GM12878 (cell line): ENCODE measurements around the gene MFAP3L. TPM values are rescaled to one million over a fixed set of nuclear protein-coding genes. Genes with fewer than 3 reads are reported as not detected.

Source experiments
- ATAC-seq: fragments of 200-7000 bp; cut with Tn5 transposase; 3 replicates; pipeline ENCODE4 v1.9.1; 2020; ENCODE audit warnings: mild to moderate bottlenecking, moderate library complexity
- BruUV-seq: library from RNA; stranded (reverse); fragments of 400-500 nt; replicated peaks from 2 replicates; lab custom pipeline; 2021; lab: Mats Ljungman, UMichigan
- CTCF ChIA-PET: fragments of 300-600 bp; sonication (Branson Sonifier 250); formaldehyde crosslinking; extraction: SDS; loops from one replicate; lab custom pipeline; 2021; ENCODE audit warnings: inconsistent platforms; lab: Yijun Ruan, JAX
- POLR2A ChIA-PET: fragments of 350-600 bp; formaldehyde crosslinking; extraction: SDS; loops from one replicate; lab custom pipeline; 2021; ENCODE audit warnings: inconsistent platforms; lab: Charles Lee
- RAD21 ChIA-PET: fragments of 300-600 bp; sonication (Branson Sonifier 250); formaldehyde crosslinking; loops from one replicate; lab custom pipeline; 2023; ENCODE audit warnings: antibody characterized with exemption; ENCODE audit not compliant: unreplicated experiment; lab: Charles Lee
- SMC1A ChIA-PET: fragments of 300-600 bp; sonication (Branson Sonifier 250); formaldehyde crosslinking; loops from one replicate; lab custom pipeline; 2023; ENCODE audit not compliant: unreplicated experiment, uncharacterized antibody; lab: Charles Lee
- DNase-seq: peaks from one replicate; pipeline ENCODE4 v3.0.0-alpha.2; 2011; ENCODE audit warnings: low read depth, low spot score
- FAIRE-seq: peaks from 3 replicates; lab custom pipeline; 2011; peaks lifted over from hg19 to GRCh38; lab: Jason Lieb, UNC
- H2AFZ ChIP-seq: 2 replicates; pipeline ENCODE4 v1.6.0; 2011; ENCODE audit warnings: low read depth, low read length, control low read depth; ENCODE audit not compliant: control insufficient read depth
- H3K27ac ChIP-seq: 2 replicates; pipeline ENCODE4 v1.5.1; 2011; ENCODE audit warnings: control low read depth; ENCODE audit not compliant: control insufficient read depth, insufficient read depth
- H3K27me3 ChIP-seq, 2 experiments: replicated peaks in 1 of 2; 2 replicates each; pipeline versions ENCODE4 v1.6.0 to v1.6.1; 2011; ENCODE audit warnings: low read length in 1 of 2; ENCODE audit not compliant: control insufficient read depth in 2 of 2, insufficient read depth in 2 of 2
- H3K36me3 ChIP-seq, 2 experiments: 2 replicates each; pipeline ENCODE4 v1.5.1; 2011; ENCODE audit warnings: low read length in 1 of 2; ENCODE audit not compliant: control insufficient read depth in 2 of 2, insufficient read depth in 2 of 2
- H3K4me1 ChIP-seq: 2 replicates; pipeline ENCODE4 v1.6.1; 2011; ENCODE audit warnings: mild to moderate bottlenecking, low read length, moderate library complexity, mixed read lengths; ENCODE audit not compliant: control insufficient read depth, insufficient read depth
- H3K4me2 ChIP-seq: 2 replicates; pipeline ENCODE4 v1.6.0; 2011; ENCODE audit warnings: control low read depth; ENCODE audit not compliant: control insufficient read depth, insufficient read depth
- H3K4me3 ChIP-seq: fragments of 200-600 bp; sonication (generic); 2 replicates; pipeline ENCODE4 v1.5.1; 2016
- H3K79me2 ChIP-seq: 2 replicates; pipeline ENCODE4 v1.6.0; 2011; ENCODE audit warnings: low read length; ENCODE audit not compliant: control insufficient read depth, insufficient read depth
- H3K9ac ChIP-seq: 2 replicates; pipeline ENCODE4 v1.8.0; 2011; ENCODE audit warnings: low read length, control low read depth, mixed read lengths; ENCODE audit not compliant: control insufficient read depth, insufficient read depth
- H3K9me3 ChIP-seq: replicated peaks from 3 replicates; pipeline ENCODE4 v1.5.1; 2011; ENCODE audit warnings: mild to moderate bottlenecking, low read length; ENCODE audit not compliant: control insufficient read depth, insufficient read depth
- H4K20me1 ChIP-seq: 2 replicates; pipeline ENCODE4 v1.6.0; 2011; ENCODE audit not compliant: control insufficient read depth, insufficient read depth
- HDAC2 ChIP-seq: fragments of 200-600 bp; sonication (generic); IDR thresholded peaks from 2 replicates; pipeline ENCODE4 v1.6.1; 2017
- NFYB ChIP-seq: IDR thresholded peaks from 2 replicates; pipeline ENCODE4 v1.6.1; 2011; ENCODE audit warnings: low read depth, mild to moderate bottlenecking, low read length, improper control_type of control experiment, moderate library complexity; ENCODE audit not compliant: insufficient read depth
- ZZZ3 ChIP-seq: IDR thresholded peaks from 2 replicates; pipeline ENCODE4 v1.6.1; 2011; ENCODE audit warnings: low read depth; ENCODE audit not compliant: control insufficient read depth, insufficient read length
- WGBS: methylation state at CpG from one replicate; pipeline ENCODE4 v1.1.6; 2016; ENCODE audit warnings: low lambda C conversion rate; ENCODE audit not compliant: insufficient replicate concordance, insufficient coverage; ENCODE audit errors: missing lambda C conversion rate; 5-methylcytosine and 5-hydroxymethylcytosine counted together
- in situ Hi-C: fragments of 300-500 bp; cut with MboI; formaldehyde crosslinking; loops from 9 replicates; pipeline ENCODE4 v1.14.3; 2018; ENCODE audit warnings: mixed read lengths
- intact Hi-C: fragments of 100-400 bp; cut with micrococcal nuclease; formaldehyde crosslinking; loops from one replicate; pipeline ENCODE4 v1.14.2; 2022; ENCODE audit not compliant: unreplicated experiment
- polyA plus RNA-seq, 11 experiments: library from polyadenylated mRNA; depleted of rRNA in 4 of 11; unstranded in 6 of 11; stranded (reverse) in 5 of 11; fragments of >200 nt; fragmentation: Nextera tagmentation in 4 of 11; fragmentation: Illumina TruSeq in 1 of 11; extraction: Ambion mirVana in 4 of 11; extraction: Trizol in 1 of 11; gene quantifications; 1 replicate in 1 of 11; 2 replicates in 10 of 11; pipeline versions ENCODE4 v1.2.1 to v1.2.3, GENCODE V29; 2011 to 2016; ENCODE audit warnings: inconsistent platforms in 2 of 11, missing spikeins in 2 of 11, low read depth in 1 of 11
- total RNA-seq, 4 experiments: library from RNA; depleted of rRNA in 3 of 4; stranded (reverse); fragments of >200 nt in 3 of 4; fragmentation: Illumina TruSeq in 1 of 4; extraction: Trizol in 1 of 4; gene quantifications; 2 replicates each; pipeline versions ENCODE4 v1.2.1 to v1.2.3, GENCODE V29; 2013 to 2021
- TF ChIP-seq, protein P1 (sequence below): fragments of 150-350 bp; IDR thresholded peaks from 2 replicates; pipeline ENCODE4 v1.6.1; 2014; ENCODE audit warnings: mild to moderate bottlenecking, low read depth, low read length
- TF ChIP-seq, protein P2 (sequence below): fragments of 450-650 bp; IDR thresholded peaks from 2 replicates; pipeline ENCODE4 v1.6.1; 2017; ENCODE audit warnings: mild to moderate bottlenecking, moderate library complexity
- TF ChIP-seq, protein P3 (sequence below): IDR thresholded peaks from 2 replicates; pipeline ENCODE4 v1.6.1; 2011; ENCODE audit warnings: borderline replicate concordance, low read depth, mild to moderate bottlenecking, moderate library complexity, mixed read lengths, low read length; ENCODE audit not compliant: insufficient read depth; ENCODE audit errors: extremely low read length

Gene MFAP3L
- total and polyA plus RNA-seq, 10 of the 15 experiments (the other 5 are each of a cell fraction or from before 2014, with no cell fraction given) = 0.10 to 3.0 TPM; not detected in 8

DNA sequence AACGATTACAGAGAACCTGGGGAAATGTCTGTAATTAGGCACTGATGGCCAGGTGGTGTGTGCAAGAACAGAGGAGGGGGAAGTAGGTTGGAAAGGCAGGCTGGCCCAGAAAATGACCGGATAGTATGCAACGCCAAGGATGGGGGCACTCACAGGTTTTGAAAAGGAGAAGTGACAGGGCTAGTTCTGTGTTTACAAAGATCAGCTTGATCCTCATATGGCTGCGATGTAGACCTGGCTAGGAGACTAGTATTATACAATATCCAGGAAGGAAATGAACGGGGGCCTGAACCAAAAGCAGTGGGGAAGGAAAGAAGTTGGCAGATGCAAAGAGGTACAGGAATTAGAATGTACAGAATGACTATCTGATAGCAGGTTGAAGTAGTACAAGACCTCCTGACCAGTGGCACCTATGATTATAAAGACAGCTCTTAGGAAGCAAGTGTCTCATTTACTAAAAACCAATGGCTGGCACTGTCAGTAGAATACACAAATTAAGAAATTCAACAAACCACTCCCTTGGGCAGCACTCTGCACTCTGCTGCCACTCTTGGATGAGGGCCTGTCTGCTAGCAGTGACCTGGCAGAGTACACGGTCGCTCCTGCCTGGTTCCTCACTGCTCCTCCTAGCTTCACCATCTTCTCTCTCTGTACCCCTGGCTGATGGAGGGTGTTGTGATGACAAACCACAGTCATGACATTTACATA, 14.1 kb downstream of the MFAP3L start:
- H3K9ac ChIP-seq = no peak overlapping the region
- H3K27ac ChIP-seq = no peak overlapping the region
- no peak for FAIRE-seq
- BruUV-seq = no TSS peak
- in situ Hi-C loops = no loop called here
- H3K4me3 ChIP-seq = no peak overlapping the region
- H4K20me1 ChIP-seq = no peaks in the 10 kb centered on the region
- H2AFZ ChIP-seq = no peak overlapping the region
- H3K79me2 ChIP-seq = no peaks in the 10 kb centered on the region
- CTCF ChIA-PET = no interaction called here
- 25% methylated on average over 7 of the region's 7 CpGs for WGBS
- RAD21 ChIA-PET = no interaction called here
- no peak for ATAC-seq
- intact Hi-C loops = no loop called here
- H3K9me3 ChIP-seq = no peaks in the 10 kb centered on the region
- SMC1A ChIA-PET = interaction anchor here (1.1 kb wide), 1 partner anchor 8 kb away, joined by 4 read pairs; no protein-coding TSS in a partner anchor
- POLR2A ChIA-PET = no interaction called here
- no peaks in the 10 kb centered on the region for H3K36me3 ChIP-seq
- no peak overlapping the region for H3K4me2 ChIP-seq
- no peak for DNase-seq
- H3K4me1 ChIP-seq = no peaks in the 10 kb centered on the region; the same call in 1 of the 2 replicates
- TF ChIP-seq ZZZ3 (no peak), HDAC2 (no peak), NFYB (no peak)
- TF ChIP-seq, protein P1, sequence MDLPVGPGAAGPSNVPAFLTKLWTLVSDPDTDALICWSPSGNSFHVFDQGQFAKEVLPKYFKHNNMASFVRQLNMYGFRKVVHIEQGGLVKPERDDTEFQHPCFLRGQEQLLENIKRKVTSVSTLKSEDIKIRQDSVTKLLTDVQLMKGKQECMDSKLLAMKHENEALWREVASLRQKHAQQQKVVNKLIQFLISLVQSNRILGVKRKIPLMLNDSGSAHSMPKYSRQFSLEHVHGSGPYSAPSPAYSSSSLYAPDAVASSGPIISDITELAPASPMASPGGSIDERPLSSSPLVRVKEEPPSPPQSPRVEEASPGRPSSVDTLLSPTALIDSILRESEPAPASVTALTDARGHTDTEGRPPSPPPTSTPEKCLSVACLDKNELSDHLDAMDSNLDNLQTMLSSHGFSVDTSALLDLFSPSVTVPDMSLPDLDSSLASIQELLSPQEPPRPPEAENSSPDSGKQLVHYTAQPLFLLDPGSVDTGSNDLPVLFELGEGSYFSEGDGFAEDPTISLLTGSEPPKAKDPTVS = no peak
- TF ChIP-seq, protein P2, sequence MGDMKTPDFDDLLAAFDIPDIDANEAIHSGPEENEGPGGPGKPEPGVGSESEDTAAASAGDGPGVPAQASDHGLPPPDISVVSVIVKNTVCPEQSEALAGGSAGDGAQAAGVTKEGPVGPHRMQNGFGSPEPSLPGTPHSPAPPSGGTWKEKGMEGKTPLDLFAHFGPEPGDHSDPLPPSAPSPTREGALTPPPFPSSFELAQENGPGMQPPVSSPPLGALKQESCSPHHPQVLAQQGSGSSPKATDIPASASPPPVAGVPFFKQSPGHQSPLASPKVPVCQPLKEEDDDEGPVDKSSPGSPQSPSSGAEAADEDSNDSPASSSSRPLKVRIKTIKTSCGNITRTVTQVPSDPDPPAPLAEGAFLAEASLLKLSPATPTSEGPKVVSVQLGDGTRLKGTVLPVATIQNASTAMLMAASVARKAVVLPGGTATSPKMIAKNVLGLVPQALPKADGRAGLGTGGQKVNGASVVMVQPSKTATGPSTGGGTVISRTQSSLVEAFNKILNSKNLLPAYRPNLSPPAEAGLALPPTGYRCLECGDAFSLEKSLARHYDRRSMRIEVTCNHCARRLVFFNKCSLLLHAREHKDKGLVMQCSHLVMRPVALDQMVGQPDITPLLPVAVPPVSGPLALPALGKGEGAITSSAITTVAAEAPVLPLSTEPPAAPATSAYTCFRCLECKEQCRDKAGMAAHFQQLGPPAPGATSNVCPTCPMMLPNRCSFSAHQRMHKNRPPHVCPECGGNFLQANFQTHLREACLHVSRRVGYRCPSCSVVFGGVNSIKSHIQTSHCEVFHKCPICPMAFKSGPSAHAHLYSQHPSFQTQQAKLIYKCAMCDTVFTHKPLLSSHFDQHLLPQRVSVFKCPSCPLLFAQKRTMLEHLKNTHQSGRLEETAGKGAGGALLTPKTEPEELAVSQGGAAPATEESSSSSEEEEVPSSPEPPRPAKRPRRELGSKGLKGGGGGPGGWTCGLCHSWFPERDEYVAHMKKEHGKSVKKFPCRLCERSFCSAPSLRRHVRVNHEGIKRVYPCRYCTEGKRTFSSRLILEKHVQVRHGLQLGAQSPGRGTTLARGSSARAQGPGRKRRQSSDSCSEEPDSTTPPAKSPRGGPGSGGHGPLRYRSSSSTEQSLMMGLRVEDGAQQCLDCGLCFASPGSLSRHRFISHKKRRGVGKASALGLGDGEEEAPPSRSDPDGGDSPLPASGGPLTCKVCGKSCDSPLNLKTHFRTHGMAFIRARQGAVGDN = no peak
- TF ChIP-seq, protein P3, sequence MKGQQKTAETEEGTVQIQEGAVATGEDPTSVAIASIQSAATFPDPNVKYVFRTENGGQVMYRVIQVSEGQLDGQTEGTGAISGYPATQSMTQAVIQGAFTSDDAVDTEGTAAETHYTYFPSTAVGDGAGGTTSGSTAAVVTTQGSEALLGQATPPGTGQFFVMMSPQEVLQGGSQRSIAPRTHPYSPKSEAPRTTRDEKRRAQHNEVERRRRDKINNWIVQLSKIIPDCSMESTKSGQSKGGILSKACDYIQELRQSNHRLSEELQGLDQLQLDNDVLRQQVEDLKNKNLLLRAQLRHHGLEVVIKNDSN = no peak
- no peaks in the 10 kb centered on the region for H3K27me3 ChIP-seq
